Brain microvascular endothelial cell (primary cell): Measurements from ENCODE around the gene IRF2BPL.

Experiments
- DNase-seq: peaks from one replicate; pipeline ENCODE4 v3.0.0-alpha.2; 2020
- H3K27ac ChIP-seq: fragments of 250-450 bp; sonication (Bioruptor Pico); 2 replicates; pipeline ENCODE4 v1.5.1; 2020; ENCODE audit warnings: mild to moderate bottlenecking, moderate library complexity
- H3K27me3 ChIP-seq: fragments of 250-450 bp; sonication (Bioruptor Pico); replicated peaks from 2 replicates; pipeline ENCODE4 v1.5.1; 2020; ENCODE audit warnings: mild to moderate bottlenecking
- H3K36me3 ChIP-seq: fragments of 250-450 bp; sonication (Bioruptor Pico); replicated peaks from 2 replicates; pipeline ENCODE4 v1.5.1; 2020; ENCODE audit warnings: mild to moderate bottlenecking
- H3K4me3 ChIP-seq: 2 replicates; pipeline ENCODE4 v1.5.1; 2011; ENCODE audit warnings: low read depth, mild to moderate bottlenecking, control low read depth, low read length, moderate library complexity
- CTCF ChIP-seq: IDR thresholded peaks from 2 replicates; pipeline ENCODE4 v1.5.1; 2011; ENCODE audit warnings: low read depth, mild to moderate bottlenecking, moderate library complexity, low read length, control low read depth, inconsistent platforms; ENCODE audit errors: missing control alignments
- in situ Hi-C: cut with HindIII; loops from 2 replicates; pipeline ENCODE4 v1.10.0; 2017; ENCODE audit warnings: low sequenced_read_pairs, low pct_ligation_motif_present

The IRF2BPL gene

GRCh38 chr14:77058785-77059184, 30.3 kb upstream of the IRF2BPL start:
- Histone ChIP-seq H3K27ac (no peak overlapping the region), H3K4me3 (no peak overlapping the region), H3K27me3 (no peaks in the 10 kb centered on the region), H3K36me3 (no peaks in the 10 kb centered on the region)
- in situ Hi-C loops: no loop called here
- TF ChIP-seq CTCF: no peak
- no peak for DNase-seq

GRCh38 chr14:77058117-77058516, 29.6 kb upstream of the IRF2BPL start:
- H3K27me3 ChIP-seq: no peaks in the 10 kb centered on the region
- H3K27ac ChIP-seq: no peak overlapping the region
- in situ Hi-C loops: no loop called here
- no peaks in the 10 kb centered on the region for H3K36me3 ChIP-seq
- no peak for DNase-seq
- no peak overlapping the region for H3K4me3 ChIP-seq
- TF ChIP-seq CTCF: no peak

- Histone ChIP-seq H3K4me3 (no peak overlapping the region), H3K27me3 (no peaks in the 10 kb centered on the region), H3K36me3 (no peaks in the 10 kb centered on the region), H3K27ac (no peak overlapping the region)
- no peak for DNase-seq
- no peak for TF ChIP-seq CTCF
- in situ Hi-C loops: no loop called here
Observed at GRCh38 chr14:77055981-77056380, 27.5 kb upstream of the IRF2BPL start.

GRCh38 chr14:77055306-77055705, 26.8 kb upstream of the IRF2BPL start:
- no peak for TF ChIP-seq CTCF
- no peak for DNase-seq
- no peaks in the 10 kb centered on the region for H3K27me3 ChIP-seq
- in situ Hi-C loops: no loop called here
- H3K4me3 ChIP-seq: no peak overlapping the region
- no peak overlapping the region for H3K27ac ChIP-seq
- no peaks in the 10 kb centered on the region for H3K36me3 ChIP-seq

- no peaks in the 10 kb centered on the region for H3K27me3 ChIP-seq
- in situ Hi-C loops: no loop called here
- peak; percentile 94 for TF ChIP-seq CTCF
- no peak overlapping the region for H3K27ac ChIP-seq
- H3K36me3 ChIP-seq: no peaks in the 10 kb centered on the region
- no peak for DNase-seq
- H3K4me3 ChIP-seq: no peak overlapping the region
Observed at GRCh38 chr14:77053046-77053841, 24.7 kb upstream of the IRF2BPL start.
